NCI-H774 (cell line): Measurements from ENCODE around the gene USP6NL.

Source experiments
- DNase-seq: peaks from one replicate; lab custom pipeline; 2025; lab: John Stamatoyannopoulos, UW

USP6NL gene

DNA sequence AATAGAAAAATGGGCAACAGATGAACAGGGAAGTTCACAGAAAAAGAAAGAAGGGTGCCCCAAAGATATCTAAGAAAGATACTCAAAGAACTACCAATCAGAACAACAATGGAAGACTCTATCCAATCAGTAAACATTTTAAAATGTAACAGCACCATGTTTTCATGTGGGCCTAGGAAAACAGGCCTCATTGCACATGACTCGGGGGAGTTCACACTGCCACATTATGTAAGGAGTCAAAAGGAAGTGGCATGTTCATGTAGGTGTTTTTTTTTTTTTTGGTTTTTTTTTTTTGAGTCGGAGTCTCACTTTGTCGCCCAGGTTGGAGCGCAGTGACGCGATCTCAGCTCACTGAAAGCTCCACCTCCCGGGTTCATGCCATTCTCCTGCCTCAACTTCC lies 132.2 kb downstream of the USP6NL start:
- no peak for DNase-seq

DNA sequence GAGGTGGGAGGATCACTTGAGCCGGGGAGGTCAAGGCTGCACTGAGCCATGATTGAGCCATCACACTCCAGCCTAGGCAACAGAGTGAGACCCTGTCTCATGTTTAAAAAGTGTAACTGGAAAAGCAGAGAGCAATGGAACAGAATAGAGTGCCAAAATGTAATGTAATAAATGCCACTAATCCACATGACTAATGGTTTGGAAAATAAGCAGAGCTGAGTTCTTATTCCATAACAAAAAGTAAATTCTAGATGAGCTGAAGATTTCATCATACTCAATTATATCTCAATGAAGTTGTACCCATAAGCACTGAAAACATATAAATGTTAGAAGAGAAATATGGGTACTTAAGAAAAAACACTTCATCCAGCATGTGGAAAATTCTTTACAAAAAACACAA lies 132.6 kb downstream of the USP6NL start:
- DNase-seq: no peak

DNA sequence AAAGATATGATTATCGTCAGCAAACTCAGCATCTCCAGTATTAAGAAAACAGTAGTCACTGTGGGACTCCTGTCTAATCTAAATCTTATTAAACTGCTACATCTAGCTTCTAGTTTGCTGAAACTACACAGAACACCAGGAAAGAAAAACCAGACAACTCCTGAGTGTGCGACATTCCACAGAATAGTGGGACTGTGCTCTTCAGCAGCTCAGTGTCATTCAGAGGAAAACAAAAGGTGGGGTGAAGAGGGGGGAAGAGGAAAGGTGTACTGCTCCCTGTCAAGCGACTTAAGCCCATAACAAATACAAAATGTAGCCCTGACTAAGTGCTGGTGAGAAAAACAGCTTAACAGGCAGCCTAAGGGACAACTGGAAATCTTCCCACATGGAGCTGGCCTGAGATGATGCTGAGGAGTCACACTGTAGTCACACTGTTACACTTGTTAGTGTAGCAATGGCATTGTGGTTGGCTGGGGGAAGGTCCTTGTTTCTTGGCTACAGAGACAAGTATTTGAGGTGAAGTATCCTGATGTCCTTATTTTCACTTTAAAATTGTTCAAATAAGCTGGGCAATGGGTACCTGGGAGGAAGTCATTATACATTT lies 135.5 kb downstream of the USP6NL start:
- DNase-seq: no peak

DNA sequence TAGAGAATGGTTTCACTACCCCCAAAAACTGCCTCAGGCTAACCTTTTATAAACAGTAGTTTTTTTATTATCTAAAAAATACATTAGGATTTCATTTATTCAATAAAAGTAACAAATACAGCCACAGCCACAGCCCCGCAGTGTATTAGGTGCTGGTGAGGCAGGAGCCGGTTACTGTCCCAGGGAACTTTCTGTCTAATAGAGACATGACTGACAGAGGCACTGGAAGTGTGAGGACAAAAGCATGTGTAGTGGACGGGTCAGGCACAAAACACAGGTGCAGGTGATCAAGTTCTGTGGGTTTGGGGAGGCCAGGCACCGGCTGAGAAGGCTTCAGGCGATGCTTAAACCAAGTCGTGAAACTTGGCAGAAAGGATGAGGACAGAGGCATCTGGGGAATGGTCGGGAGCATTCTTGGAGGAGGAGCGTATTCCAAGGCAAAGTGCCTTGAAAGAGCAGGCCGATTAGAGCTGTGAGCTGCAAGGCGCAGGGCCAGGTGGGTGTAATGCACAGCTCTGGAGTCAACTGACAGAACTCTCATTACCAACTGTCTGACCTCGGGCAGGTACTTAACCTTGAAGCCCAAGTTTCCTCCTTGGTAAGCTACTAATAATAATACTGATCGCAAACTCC lies 138.2 kb downstream of the USP6NL start:
- no peak for DNase-seq

DNA sequence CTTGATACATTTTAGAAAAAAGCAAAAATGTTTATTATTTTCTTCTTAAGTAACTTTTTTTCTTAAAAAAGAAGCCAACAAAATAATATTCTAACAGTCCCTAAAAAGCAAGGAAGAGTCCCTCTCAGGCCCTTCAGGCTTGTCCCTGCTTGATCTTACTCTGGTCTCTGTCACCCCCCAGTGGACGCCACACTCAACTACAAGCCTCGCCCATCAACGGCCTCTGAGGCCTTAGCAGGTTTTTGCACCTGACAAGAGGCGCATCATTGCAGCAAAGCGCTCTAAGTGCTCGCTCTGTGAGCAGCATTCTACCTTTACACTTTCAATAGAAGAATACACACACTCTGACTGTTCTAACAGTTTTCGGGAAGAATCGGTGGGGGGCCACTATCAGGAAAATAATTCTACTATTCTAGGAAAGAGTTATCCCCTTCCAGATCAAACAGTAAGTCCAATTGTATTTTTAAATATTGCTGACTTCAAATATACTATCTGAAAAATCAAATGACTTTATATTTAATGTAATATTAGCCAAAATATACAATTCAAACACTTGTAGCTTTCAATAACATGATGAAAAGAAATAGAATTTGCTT lies 139.2 kb downstream of the USP6NL start:
- DNase-seq: no peak

DNA sequence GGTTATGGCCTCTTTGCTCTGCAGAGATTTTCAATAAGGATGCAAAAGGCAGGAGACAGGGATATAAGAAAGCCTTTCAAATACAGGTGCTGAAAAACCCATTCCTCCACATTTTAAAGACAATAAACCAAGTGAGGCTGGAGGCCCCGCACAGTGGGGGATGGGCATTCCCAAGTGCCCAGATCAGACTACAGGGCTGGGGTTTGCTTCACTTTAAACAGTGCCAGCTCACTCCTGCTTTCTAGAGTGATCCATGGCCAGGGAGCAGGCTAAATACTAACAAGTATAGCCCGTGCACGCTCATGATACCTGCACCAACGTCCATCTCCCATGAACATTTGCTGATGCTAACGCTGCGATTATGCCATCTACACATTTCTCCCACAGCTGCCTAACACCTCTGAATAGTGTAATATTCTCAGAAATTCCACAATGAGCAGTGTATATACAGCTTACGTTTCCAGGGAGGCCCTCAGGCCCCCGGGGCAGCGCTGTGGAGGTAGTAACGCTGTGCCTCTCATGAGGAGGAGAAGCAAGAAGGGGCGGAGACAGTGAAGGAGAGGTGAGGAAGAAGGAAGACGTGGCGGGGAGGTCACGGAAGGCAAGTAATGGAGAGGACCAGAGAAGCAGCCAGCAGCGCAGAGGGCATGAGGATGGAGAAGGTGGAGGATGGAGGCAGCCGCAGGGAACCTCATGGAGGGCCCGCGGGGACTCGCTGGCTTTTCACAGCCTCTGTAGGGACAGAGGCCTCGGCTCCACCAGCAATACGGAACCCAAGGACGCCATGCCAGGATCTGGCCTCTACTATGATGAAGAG lies 141.7 kb downstream of the USP6NL start:
- no peak for DNase-seq

DNA sequence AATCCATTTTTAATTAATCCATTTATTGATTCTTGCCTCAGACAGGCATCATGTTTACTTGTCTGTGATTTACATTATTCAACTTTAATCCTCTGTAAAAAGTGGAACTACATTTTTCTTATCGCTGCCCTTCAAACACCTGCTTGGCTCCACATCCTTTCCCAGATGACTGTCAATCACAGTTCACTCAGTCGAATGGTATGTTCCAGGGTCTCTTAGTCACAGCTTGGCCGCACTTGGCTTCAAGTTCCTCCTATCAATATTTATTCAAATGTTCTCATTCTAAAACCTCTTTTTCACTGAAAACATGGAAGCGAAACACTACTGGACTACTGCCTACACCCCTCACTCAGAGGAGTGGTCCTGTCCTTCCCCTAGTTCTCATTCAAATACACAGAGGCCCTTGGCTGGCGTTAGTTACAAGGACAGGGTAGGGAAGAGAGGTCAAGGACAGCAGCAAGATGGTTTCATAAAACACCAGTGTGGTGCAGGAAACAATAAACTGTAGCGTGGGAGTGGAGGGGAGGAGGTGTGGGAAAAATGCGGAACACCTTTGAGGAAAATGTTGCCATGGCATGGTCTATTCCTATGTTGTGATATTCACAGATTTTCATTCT lies 143.2 kb downstream of the USP6NL start:
- no peak for DNase-seq

DNA sequence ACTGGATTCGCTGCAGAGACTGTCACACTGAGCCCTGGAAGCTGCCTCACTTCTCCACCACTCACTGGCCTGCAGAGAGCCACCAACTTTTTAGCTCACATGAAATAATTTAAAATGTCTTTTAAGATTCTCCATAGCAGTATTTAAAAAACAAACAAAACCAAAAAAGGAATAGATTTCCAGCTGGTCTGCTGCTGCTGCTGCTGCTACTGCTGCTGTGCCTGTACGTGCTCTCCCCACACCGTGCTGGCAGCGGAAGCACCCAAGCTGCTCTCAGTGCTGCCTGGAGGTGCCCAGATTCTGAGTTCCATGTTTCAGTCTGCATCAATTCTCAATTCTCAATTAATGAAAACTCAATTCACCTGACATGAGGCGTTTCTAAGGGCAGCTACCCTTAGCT lies 146.0 kb downstream of the USP6NL start:
- DNase-seq: no peak

DNA sequence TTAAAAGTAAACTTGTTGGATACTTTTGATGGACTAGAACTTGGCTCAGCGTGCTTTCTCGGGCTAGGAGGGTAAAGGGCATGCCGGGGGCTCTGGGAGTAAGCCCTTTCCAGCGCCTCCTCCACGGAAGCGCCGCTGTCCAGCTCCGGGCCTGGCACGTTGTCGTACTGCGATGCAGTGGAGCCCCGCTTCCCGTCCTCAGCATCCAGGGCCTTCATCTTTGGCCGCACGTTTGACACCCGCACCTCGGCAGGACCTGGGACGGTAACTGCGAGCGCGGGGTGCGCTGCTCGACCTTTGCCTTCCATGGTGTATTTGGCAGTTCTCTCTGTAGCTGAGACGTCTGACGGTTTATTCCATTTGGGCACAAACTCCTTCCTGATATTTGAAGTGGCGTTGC lies 148.3 kb downstream of the USP6NL start:
- no peak for DNase-seq

DNA sequence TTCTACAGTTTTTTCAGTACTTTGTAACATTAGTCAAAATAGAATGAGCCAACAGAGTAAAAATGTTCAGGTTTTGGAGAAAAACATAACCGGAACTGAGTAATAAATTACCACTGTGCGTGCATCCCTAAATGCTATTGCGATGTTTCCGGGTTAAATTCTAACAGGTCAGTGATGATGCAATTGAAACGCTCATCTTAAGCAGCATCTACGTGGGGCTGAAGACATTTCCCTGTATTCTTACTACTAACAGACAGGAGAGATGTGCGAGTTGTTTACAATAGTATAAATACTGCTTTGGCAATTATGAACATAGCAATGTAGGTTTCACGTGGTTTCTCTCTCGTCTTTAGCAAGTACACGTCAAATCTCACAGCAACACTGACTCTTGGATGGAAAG lies 149.4 kb downstream of the USP6NL start:
- no peak for DNase-seq

DNA sequence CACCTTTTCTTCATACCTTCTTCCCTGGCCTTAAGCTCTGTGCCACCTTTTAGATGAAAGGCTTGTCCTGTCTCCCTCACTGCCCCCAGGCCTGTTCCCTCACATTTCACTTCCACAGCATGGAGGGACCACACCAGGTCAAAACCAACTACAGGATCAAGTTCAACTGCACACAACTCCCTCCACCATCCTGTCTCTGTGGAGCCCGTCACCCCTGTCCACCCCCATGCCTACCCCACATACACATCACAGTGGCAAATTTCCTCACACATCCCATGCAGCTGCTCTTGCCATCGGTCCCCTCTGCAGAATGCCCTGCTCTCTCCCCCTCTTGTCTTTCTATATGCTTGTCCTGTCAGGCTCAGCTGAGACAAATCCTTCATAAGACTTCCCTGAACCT lies 154.1 kb downstream of the USP6NL start:
- DNase-seq: no peak

DNA sequence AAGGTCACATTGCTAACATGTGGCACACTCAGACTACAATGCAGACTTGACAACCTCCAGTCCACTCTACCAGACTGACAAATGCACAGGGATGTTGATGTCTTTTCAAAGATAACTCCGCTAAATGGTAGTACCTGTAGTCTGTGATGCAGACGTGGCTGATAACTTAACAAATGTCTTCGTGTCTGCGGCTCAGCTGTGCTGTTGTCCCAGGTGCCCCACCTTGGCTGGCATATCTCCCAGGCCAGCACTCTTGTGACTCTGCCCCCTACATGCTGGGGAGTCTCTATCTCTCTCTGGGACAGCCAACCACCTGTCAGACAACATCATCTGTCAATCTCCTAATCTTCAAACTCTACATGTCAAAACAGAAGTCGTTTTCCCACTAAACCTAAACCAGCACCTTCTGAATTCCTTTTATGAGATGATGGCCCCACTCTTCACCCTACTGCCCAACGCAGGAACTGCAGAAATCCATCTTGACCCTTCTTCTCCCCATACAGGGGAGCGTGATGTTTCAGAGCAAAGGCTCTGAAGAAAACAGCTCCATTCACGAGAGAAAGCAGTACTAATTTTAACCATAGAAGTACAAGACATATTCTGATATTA lies 156.4 kb downstream of the USP6NL start:
- DNase-seq: no peak

DNA sequence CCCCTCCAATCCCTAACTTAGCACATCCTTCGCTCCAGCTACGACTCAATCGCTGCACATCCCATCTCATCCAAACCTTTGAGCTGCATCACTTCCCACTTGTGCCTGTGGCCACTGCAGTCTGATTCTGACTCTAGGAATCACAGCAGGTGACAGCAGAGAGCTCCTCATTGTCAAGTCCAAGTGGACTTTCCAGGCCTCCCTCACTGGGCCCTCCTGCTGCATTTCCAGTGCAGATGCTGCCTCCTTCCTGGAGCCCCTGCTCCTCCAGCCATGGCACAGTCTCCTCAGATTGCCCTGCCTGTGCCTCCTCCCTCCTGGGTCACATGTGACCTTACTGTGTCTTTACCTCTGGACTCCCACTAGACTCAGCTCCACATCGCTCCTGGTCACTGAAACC lies 157.3 kb downstream of the USP6NL start:
- DNase-seq: no peak

DNA sequence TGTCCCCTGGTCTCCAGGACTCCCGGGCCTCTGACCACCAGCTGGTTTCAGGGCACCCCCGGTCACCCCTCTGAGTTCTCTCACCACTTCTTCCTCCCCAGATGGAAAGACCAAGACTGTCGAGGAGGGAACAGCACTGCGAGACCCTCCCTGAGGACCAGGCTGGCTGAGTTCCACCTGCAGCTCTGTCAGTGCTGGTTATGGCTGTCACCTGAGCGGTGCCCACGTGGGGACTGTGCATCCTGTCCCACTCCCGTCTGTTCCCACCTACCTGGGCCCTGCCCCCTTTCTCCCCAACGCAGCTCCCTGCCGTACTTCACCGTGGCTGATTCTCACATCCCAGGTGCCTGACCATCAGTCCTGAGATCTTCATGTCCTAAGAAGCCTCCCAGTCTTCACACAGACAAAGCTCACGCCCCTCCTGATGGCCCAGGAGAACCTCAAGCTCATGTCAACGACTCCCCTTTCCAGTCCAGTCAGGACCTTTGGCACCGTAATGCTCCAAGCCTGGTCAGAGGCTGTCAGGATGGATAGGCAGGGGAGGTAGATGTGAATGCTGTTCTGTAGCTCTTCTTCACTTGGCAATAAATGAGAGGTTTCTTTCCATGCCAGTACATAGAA lies 159.7 kb downstream of the USP6NL start:
- DNase-seq: no peak

DNA sequence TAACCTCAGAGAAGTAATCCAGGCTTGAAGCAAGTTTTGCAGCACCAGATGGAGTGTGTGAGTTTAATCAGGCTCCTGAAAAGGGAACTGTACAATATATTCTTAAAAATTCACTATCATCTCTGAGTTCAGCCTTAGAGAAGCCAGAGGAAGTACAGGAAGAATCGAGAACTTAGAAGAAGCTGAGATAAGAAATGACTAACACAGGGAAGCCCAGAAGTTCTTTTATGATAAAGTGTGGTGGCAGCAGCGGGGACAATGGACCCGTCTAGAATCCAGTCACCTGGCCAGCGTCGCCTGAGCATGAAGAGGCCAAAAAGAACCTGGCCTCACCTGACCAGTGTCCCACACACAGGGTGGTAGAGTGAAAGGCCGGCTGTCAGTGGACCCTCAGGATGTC lies 161.0 kb downstream of the USP6NL start:
- DNase-seq: no peak

DNA sequence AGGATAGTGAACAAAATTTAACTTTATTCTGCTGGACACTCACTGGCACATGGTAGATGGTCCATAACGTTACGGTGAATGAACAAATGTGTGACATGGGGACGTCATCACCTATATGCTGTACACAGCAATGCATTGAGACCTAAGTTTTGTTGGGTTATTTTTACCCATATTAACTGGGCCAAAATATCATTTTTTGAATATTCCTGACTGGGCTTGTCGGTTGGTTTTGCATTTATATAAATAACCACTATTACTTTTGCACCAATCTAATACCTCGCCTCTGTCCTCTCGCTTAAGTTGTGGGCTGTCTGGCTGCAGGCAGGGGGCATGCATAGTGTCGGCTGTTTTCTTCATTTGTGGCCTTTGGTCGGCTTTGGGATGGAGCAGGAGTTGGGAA lies 161.7 kb downstream of the USP6NL start:
- DNase-seq: no peak

DNA sequence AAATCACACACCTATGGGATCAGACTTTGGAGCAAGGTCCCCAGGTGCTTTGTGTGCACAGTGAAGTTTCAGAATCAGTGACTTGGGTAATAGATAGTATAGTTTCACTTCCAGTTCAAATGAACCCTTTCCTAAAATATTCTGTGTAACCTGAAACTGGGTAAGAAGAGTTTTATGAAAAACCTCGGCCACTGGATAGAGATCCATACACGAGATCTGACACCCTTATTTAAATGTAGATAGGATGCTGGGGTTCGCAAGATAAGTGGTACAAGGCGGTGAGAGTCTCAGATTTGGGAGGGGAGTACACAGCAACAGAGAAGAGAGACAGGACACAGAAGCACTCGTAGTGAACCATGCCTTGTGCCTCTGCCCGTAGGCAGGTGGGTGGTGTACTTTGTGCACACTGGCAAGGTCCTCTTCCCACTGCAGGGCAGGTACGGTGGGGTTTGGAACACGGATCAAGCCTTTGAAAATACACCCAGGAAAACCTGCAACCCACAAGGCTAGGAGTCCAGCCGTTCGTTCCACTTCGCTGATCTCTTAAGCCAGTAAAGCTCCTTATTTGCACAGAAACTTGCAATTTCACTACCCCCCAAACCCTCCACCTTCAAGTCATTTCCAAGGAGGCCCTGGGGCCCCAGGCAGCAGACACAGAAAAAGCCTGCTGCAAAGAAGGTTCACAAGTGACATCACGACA lies 162.8 kb downstream of the USP6NL start:
- DNase-seq: no peak

DNA sequence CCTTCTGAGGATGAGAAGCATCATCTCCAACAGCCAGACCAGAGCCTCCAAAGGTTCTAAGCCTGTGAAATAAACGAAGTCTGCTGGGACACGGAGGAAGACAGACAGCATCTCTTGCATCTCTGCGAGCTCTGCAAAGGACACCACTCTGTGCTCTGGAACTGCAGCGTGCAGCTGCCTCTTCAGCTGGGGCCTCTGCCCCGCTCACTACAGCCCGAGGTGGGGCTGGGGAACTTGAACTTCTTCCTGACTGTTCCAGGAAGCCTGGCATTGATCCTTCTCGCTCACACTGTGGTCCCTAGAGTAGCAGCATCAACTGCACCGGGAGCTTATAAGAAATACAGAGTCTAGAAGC lies 163.3 kb downstream of the USP6NL start:
- no peak for DNase-seq

DNA sequence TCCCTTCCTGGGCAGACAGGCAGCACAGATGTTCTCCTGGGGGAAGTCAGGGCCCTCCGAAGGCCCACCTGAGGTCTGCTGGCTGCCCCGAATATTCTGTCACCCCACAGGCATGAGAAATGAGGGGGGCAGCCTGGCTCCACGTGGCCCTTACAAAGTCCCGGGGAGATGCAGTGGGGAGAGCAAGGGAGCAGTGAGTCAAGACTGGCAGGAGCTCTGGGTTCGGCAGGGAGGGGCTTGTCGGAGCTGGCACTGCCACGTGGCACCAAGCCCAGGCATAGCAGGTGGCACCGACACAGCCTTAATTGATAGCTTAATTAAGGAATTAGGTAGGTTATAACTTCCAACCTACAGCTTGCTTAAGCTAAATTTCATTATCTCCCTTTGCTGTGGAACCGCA lies 163.9 kb downstream of the USP6NL start:
- DNase-seq: no peak

DNA sequence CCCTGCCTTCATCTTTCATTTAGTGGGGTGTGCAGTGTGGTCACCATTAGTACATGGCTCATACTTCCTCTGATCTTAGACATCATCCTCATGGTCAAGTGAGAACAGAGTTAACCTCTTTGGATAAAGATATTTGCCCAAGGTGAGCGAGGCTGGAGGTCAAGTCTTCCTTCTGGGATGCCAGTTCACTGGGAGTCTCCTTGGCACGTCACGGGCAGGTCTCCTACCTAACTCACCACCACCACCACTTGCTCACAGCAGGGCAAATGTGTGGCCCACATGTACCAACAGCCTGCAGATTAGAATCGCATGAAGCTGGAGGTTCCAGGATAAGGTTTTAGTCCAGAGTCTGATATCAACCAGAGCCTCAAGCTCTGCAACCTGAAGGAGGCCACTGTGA lies 164.6 kb downstream of the USP6NL start:
- no peak for DNase-seq

DNA sequence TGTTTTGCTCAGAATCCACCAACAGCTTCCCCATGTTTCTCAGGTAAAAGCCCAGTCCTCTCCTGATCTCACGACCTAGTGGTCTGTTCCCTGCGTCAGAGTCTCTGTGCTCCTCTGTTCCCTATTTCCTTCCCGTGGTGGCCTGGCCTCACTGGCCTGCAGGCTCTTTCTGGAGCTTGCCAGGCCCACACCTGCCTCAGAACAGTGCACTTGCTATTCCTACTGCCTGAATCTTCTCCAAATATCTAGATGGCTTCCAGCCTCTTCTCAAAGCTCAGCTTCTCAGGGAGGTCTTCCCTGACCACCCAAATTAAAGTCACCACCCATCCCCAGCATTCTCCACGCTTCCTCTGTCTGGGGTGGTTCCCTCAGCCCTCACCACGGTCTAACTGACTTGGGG lies 165.3 kb downstream of the USP6NL start:
- DNase-seq: no peak
